H1 (cell line): ENCODE data around the gene CPM. TPM values are rescaled to one million over a fixed set of nuclear protein-coding genes. Genes with fewer than 3 reads are reported as not detected.

Source experiments
- CTCF ChIA-PET: fragments of 300-600 bp; sonication (Branson Sonifier 250); formaldehyde crosslinking; loops from one replicate; lab custom pipeline; 2021; ENCODE audit not compliant: partially characterized antibody; lab: Charles Lee
- POLR2A ChIA-PET: fragments of 300-600 bp; sonication (Branson Sonifier 250); formaldehyde crosslinking; loops from one replicate; lab custom pipeline; 2021; ENCODE audit warnings: inconsistent platforms; ENCODE audit not compliant: partially characterized antibody; lab: Charles Lee
- DNase-seq, 2 experiments: peaks; one replicate each; pipeline versions ENCODE4 v3.0.0 to v3.0.0-alpha.2; 2010 to 2022; ENCODE audit warnings: low spot score in 2 of 2, low read depth in 1 of 2, mixed read lengths in 1 of 2
- FAIRE-seq: peaks from 2 replicates; lab custom pipeline; 2011; peaks lifted over from hg19 to GRCh38; lab: Jason Lieb, UNC
- H2AFZ ChIP-seq: 2 replicates; pipeline ENCODE4 v1.8.1; 2012; ENCODE audit warnings: low read length, inconsistent platforms
- H2AK5ac ChIP-seq: 2 replicates; pipeline ENCODE4 v1.6.1; 2013; ENCODE audit warnings: low read depth, low read length
- H2BK120ac ChIP-seq: replicated peaks from 2 replicates; pipeline ENCODE3; 2013; ENCODE audit warnings: low read depth, low read length, inconsistent platforms
- H2BK12ac ChIP-seq: 2 replicates; pipeline ENCODE4 v1.6.1; 2013; ENCODE audit warnings: low read depth, low read length
- H2BK15ac ChIP-seq: 2 replicates; pipeline ENCODE4 v1.6.1; 2013; ENCODE audit warnings: low read length
- H2BK20ac ChIP-seq: 2 replicates; pipeline ENCODE4 v1.6.1; 2013; ENCODE audit warnings: low read length
- H2BK5ac ChIP-seq: 2 replicates; pipeline ENCODE4 v1.6.1; 2013; ENCODE audit warnings: low read depth, low read length
- H3K14ac ChIP-seq: 2 replicates; pipeline ENCODE4 v1.6.1; 2013; ENCODE audit warnings: inconsistent platforms; ENCODE audit not compliant: insufficient read length
- H3K18ac ChIP-seq: 2 replicates; pipeline ENCODE4 v1.6.1; 2013; ENCODE audit warnings: low read length; ENCODE audit errors: extremely low read depth
- H3K23ac ChIP-seq: 2 replicates; pipeline ENCODE4 v1.6.1; 2013; ENCODE audit warnings: inconsistent platforms; ENCODE audit not compliant: insufficient read length
- H3K23me2 ChIP-seq: 2 replicates; pipeline ENCODE4 v1.6.1; 2013; ENCODE audit warnings: low read depth, low read length
- H3K27ac ChIP-seq: 2 replicates; pipeline ENCODE4 v1.6.1; 2011; ENCODE audit warnings: low read depth, low read length, inconsistent platforms
- H3K27me3 ChIP-seq, 4 experiments: replicated peaks in 1 of 4; 1 replicate in 1 of 4; 2 replicates in 3 of 4; pipeline versions ENCODE4 v1.6.1 to v1.8.1; 2011 to 2013; ENCODE audit warnings: low read length in 3 of 4, mild to moderate bottlenecking in 3 of 4, inconsistent platforms in 2 of 4, mixed read lengths in 2 of 4, moderate library complexity in 1 of 4; ENCODE audit not compliant: control insufficient read depth in 3 of 4, insufficient read depth in 3 of 4; ENCODE audit errors: extremely low read depth in 1 of 4
- H3K36me3 ChIP-seq, 4 experiments: 2 replicates each; pipeline versions ENCODE4 v1.6.1 to v1.8.1; 2011 to 2013; ENCODE audit warnings: mild to moderate bottlenecking in 4 of 4, low read length in 3 of 4, moderate library complexity in 2 of 4, control low read depth in 1 of 4, inconsistent platforms in 1 of 4; ENCODE audit not compliant: insufficient read depth in 4 of 4, control insufficient read depth in 2 of 4
- H3K4ac ChIP-seq: replicated peaks from 2 replicates; pipeline ENCODE3; 2013; ENCODE audit warnings: low read length, low read depth, mixed read lengths, inconsistent platforms; ENCODE audit not compliant: insufficient read length
- H3K4me1 ChIP-seq, 4 experiments: replicated peaks in 1 of 4; 1 replicate in 1 of 4; 2 replicates in 3 of 4; pipeline versions ENCODE4 v1.6.1 to v1.8.1; 2011 to 2013; ENCODE audit warnings: low read length in 3 of 4, inconsistent platforms in 2 of 4, mixed read lengths in 1 of 4; ENCODE audit not compliant: insufficient read depth in 4 of 4, control insufficient read depth in 3 of 4
- H3K4me2 ChIP-seq, 2 experiments: 2 replicates each; pipeline versions ENCODE4 v1.6.1 to v1.8.1; 2011 to 2013; ENCODE audit warnings: low read depth in 2 of 2, low read length in 2 of 2, control low read depth in 1 of 2, inconsistent platforms in 1 of 2, mild to moderate bottlenecking in 1 of 2; ENCODE audit not compliant: insufficient read depth in 1 of 2
- H3K4me3 ChIP-seq, 4 experiments: fragments of 200-600, 300-600 bp in 1 of 4; sonication (generic), shearing (Covaris generic), sonication (Bioruptor Twin) in 1 of 4; 2 replicates each; pipeline versions ENCODE4 v1.5.1 to v1.8.1; 2011 to 2016; ENCODE audit warnings: low read length in 4 of 4, low read depth in 3 of 4, control low read depth in 2 of 4, inconsistent platforms in 2 of 4, mild to moderate bottlenecking in 2 of 4, mixed read lengths in 1 of 4, moderate library complexity in 1 of 4; ENCODE audit not compliant: insufficient read depth in 2 of 4; ENCODE audit errors: extremely low read depth in 1 of 4
- H3K56ac ChIP-seq: replicated peaks from 2 replicates; pipeline ENCODE3; 2013; ENCODE audit warnings: low read depth, mild to moderate bottlenecking, mixed read lengths, low read length, inconsistent platforms; ENCODE audit not compliant: insufficient read length
- H3K79me1 ChIP-seq: 2 replicates; pipeline ENCODE4 v1.6.1; 2013; ENCODE audit warnings: low read depth, low read length, control low read depth
- H3K79me2 ChIP-seq, 2 experiments: 2 replicates each; pipeline versions ENCODE4 v1.6.1 to v1.8.1; 2012 to 2013; ENCODE audit warnings: low read length in 2 of 2, mild to moderate bottlenecking in 2 of 2, inconsistent platforms in 1 of 2; ENCODE audit not compliant: insufficient read depth in 2 of 2, control insufficient read depth in 1 of 2
- H3K9ac ChIP-seq, 4 experiments: replicated peaks in 1 of 4; 1 replicate in 1 of 4; 2 replicates in 3 of 4; pipeline versions ENCODE4 v1.6.1 to v1.8.1; 2011 to 2013; ENCODE audit warnings: low read depth in 3 of 4, low read length in 3 of 4, control low read depth in 2 of 4, mild to moderate bottlenecking in 2 of 4, moderate library complexity in 2 of 4, inconsistent platforms in 1 of 4; ENCODE audit errors: extremely low read depth in 1 of 4
- H3K9me3 ChIP-seq, 2 experiments: 2 replicates each; pipeline versions ENCODE4 v1.6.1 to v1.8.1; 2012 to 2013; ENCODE audit warnings: mild to moderate bottlenecking in 2 of 2, moderate library complexity in 2 of 2, control low read depth in 1 of 2, inconsistent platforms in 1 of 2, low read depth in 1 of 2, low read length in 1 of 2, mixed read lengths in 1 of 2; ENCODE audit not compliant: insufficient read depth in 2 of 2
- H4K20me1 ChIP-seq, 2 experiments: replicated peaks in 1 of 2; 2 replicates each; pipeline versions ENCODE3 to v1.8.1; 2011 to 2013; ENCODE audit warnings: inconsistent platforms in 2 of 2, low read length in 2 of 2, mild to moderate bottlenecking in 1 of 2; ENCODE audit not compliant: insufficient read depth in 2 of 2, control insufficient read depth in 1 of 2
- H4K5ac ChIP-seq: 2 replicates; pipeline ENCODE4 v1.6.1; 2013; ENCODE audit warnings: low read length, low read depth, mixed read lengths, inconsistent platforms; ENCODE audit not compliant: insufficient read length
- H4K8ac ChIP-seq: 2 replicates; pipeline ENCODE4 v1.8.0; 2013; ENCODE audit warnings: mild to moderate bottlenecking, moderate library complexity, low read length, inconsistent platforms; ENCODE audit not compliant: insufficient read depth; ENCODE audit errors: extremely low read depth
- H4K91ac ChIP-seq: replicated peaks from 2 replicates; pipeline ENCODE3; 2013; ENCODE audit warnings: low read length, mixed read lengths, inconsistent platforms; ENCODE audit not compliant: insufficient read length
- BACH1 ChIP-seq: IDR thresholded peaks from 2 replicates; pipeline ENCODE4 v1.6.1; 2012; ENCODE audit warnings: low read length, improper control_type of control experiment
- CHD1 ChIP-seq: IDR thresholded peaks from 2 replicates; pipeline ENCODE4 v1.6.1; 2012; ENCODE audit warnings: low read depth, low read length, improper control_type of control experiment
- CREB1 ChIP-seq: IDR thresholded peaks from 2 replicates; pipeline ENCODE4 v1.6.1; 2012; ENCODE audit warnings: inconsistent platforms
- CTBP2 ChIP-seq: IDR thresholded peaks from 2 replicates; pipeline ENCODE4 v1.7.0; 2011; ENCODE audit warnings: borderline replicate concordance, mild to moderate bottlenecking, moderate library complexity, mixed read lengths, low read length; ENCODE audit not compliant: insufficient read depth, insufficient read length
- EGR1 ChIP-seq: IDR thresholded peaks from 2 replicates; pipeline ENCODE4 v1.6.1; 2011; ENCODE audit warnings: low read depth, low read length, borderline replicate concordance
- EP300 ChIP-seq, 2 experiments: IDR thresholded peaks; 1 replicate in 1 of 2; 2 replicates in 1 of 2; pipeline ENCODE4 v1.6.1; 2011 to 2012; ENCODE audit warnings: low read depth in 2 of 2, low read length in 2 of 2, mild to moderate bottlenecking in 2 of 2, borderline replicate concordance in 1 of 2, inconsistent platforms in 1 of 2, moderate library complexity in 1 of 2
- GTF2F1 ChIP-seq: IDR thresholded peaks from 2 replicates; pipeline ENCODE4 v1.6.1; 2012; ENCODE audit warnings: low read depth, low read length, improper control_type of control experiment, borderline replicate concordance
- HDAC2 ChIP-seq, 2 experiments: fragments of 300-600 bp in 1 of 2; sonication (generic) in 1 of 2; IDR thresholded peaks; 2 replicates each; pipeline ENCODE4 v1.6.1; 2011 to 2012; ENCODE audit warnings: low read depth in 2 of 2, low read length in 2 of 2, mild to moderate bottlenecking in 2 of 2, moderate library complexity in 2 of 2, borderline replicate concordance in 1 of 2, inconsistent platforms in 1 of 2
- MAX ChIP-seq: IDR thresholded peaks from 2 replicates; pipeline ENCODE4 v1.6.1; 2012; ENCODE audit warnings: inconsistent platforms
- RBBP5 ChIP-seq: IDR thresholded peaks from 2 replicates; pipeline ENCODE4 v1.7.1; 2012; ENCODE audit warnings: low read depth, mild to moderate bottlenecking, inconsistent platforms, low read length, moderate library complexity, borderline replicate concordance
- SP2 ChIP-seq: IDR thresholded peaks from 2 replicates; pipeline ENCODE4 v1.6.1; 2012; ENCODE audit warnings: mild to moderate bottlenecking, low read length, inconsistent platforms
- WGBS, 2 experiments: shearing (Covaris generic) in 1 of 2; methylation state at CpG; one replicate each; pipeline versions ENCODE4 v1.1.6 to v1.1.7; 2013 to 2015; ENCODE audit warnings: low lambda C conversion rate in 2 of 2, mixed read lengths in 2 of 2, inconsistent platforms in 1 of 2, low coverage in 1 of 2, missing lambda C conversion rate in 1 of 2; ENCODE audit not compliant: insufficient replicate concordance in 2 of 2, insufficient coverage in 1 of 2, insufficient read length in 1 of 2; ENCODE audit errors: extremely low coverage in 1 of 2, missing lambda C conversion rate in 1 of 2; 5-methylcytosine and 5-hydroxymethylcytosine counted together
- polyA plus RNA-seq, 7 experiments: library from polyadenylated mRNA; depleted of rRNA in 3 of 7; stranded (reverse) in 5 of 7; unstranded in 2 of 7; fragments of >200 nt in 5 of 7; fragments of 200-250 nt in 2 of 7; gene quantifications; 1 replicate in 5 of 7; 2 replicates in 1 of 7; 4 replicates in 1 of 7; pipeline versions ENCODE4 v1.2.1 to v1.2.3, GENCODE V29; 2011 to 2013; ENCODE audit warnings: missing spikeins in 2 of 7, mixed read lengths in 2 of 7
- total RNA-seq: library from RNA; stranded (reverse); fragmentation: NEBNext Ultra II Directional; extraction: Animal tissue kit (Norgen Biotek cat#: 25700); gene quantifications from 2 replicates; pipeline ENCODE4 v1.2.1, GENCODE V29; 2021

Gene CPM
- total and polyA plus RNA-seq, 2 of the 8 experiments (the other 6 are each of a cell fraction or from before 2014, with no cell fraction given), result 0.33 to 3.1 TPM

- no peak overlapping the region for H2BK12ac ChIP-seq
- H3K79me2 ChIP-seq, result no peaks in the 10 kb centered on the region
- H2AK5ac ChIP-seq, result no peak overlapping the region
- H3K56ac ChIP-seq, result no peak overlapping the region
- ChIA-PET CTCF (interaction anchor here (0.8 to 1.8 kb wide), 5 partner anchors 11 to 97 kb away, joined by 3 to 5 read pairs (median 3); no protein-coding TSS in a partner anchor), POLR2A (no interaction called here)
- no peak overlapping the region for H3K9ac ChIP-seq
- no peaks in the 10 kb centered on the region for H3K4me1 ChIP-seq
- H4K5ac ChIP-seq, result no peak overlapping the region
- no peaks in the 10 kb centered on the region for H3K27me3 ChIP-seq
- no peak overlapping the region for H3K4ac ChIP-seq
- no peak overlapping the region for H2BK120ac ChIP-seq
- no peak overlapping the region for H2BK15ac ChIP-seq
- H3K79me1 ChIP-seq, result no peaks in the 10 kb centered on the region
- DNase-seq (no peak), FAIRE-seq (no peak)
- H3K23me2 ChIP-seq, result no peaks in the 10 kb centered on the region
- H4K91ac ChIP-seq, result no peak overlapping the region
- no peak overlapping the region for H2BK20ac ChIP-seq
- no peak overlapping the region for H3K18ac ChIP-seq
- TF ChIP-seq CHD1 (no peak), GTF2F1 (no peak), CTBP2 (no peak), EP300 (IDR thresholded peaks at IDR 0.05; ENCODE audit: borderline replicate concordance in 1 of 2, low read depth in 2 of 2, low read length in 2 of 2) (no peak), HDAC2 (IDR thresholded peaks at IDR 0.05; ENCODE audit: borderline replicate concordance in 1 of 2, low read depth in 2 of 2, low read length in 2 of 2) (no peak), MAX (no peak), BACH1 (no peak), RBBP5 (no peak), EGR1 (no peak), SP2 (no peak), CREB1 (no peak)
- no peak overlapping the region for H3K27ac ChIP-seq
- no peak overlapping the region for H3K4me2 ChIP-seq
- H4K20me1 ChIP-seq, result no peaks in the 10 kb centered on the region
- H2BK5ac ChIP-seq, result no peak overlapping the region
- 95% methylated on average over 4 of the region's 4 CpGs; no CpG with 5 or more reads in 1 of the 2 experiments for WGBS, 2 experiments
- H3K14ac ChIP-seq, result no peak overlapping the region
- H3K4me3 ChIP-seq, result no peak overlapping the region
- H3K36me3 ChIP-seq, result no peaks in the 10 kb centered on the region
- H3K9me3 ChIP-seq, result 0 out of 4 replicates have a peak, but pooled peaks cover 0 to 4% of the 10 kb centered on the region in 2 experiments
- no peak overlapping the region for H2AFZ ChIP-seq
- H4K8ac ChIP-seq, result no peak overlapping the region
- H3K23ac ChIP-seq, result no peak overlapping the region
These were observed 19.3 kb downstream of the CPM start for GRCh38 chr12:68913682-68914081.
